ENCODE data around the gene DNAH3.
"Not testable (repeated sequence)": the region's sequence is repeated elsewhere in the genome, so short reads cannot be mapped to it uniquely, and the experiment has no call there.

Gene DNAH3

GRCh38 chr16:20997147-20997546, 153.5 kb downstream of the DNAH3 start:
- DNase-seq = no peak

- DNase-seq = no peak
Measured at GRCh38 chr16:20995711-20996110, 154.9 kb downstream of the DNAH3 start.

GRCh38 chr16:20989496-20990070, 161.1 kb downstream of the DNAH3 start:
- DNase-seq = not testable (repeated sequence)

GRCh38 chr16:20987049-20987448, 163.6 kb downstream of the DNAH3 start:
- no peak for DNase-seq

- DNase-seq = no peak
Measured at GRCh38 chr16:20984019-20984418, 166.6 kb downstream of the DNAH3 start.

- DNase-seq = no peak
Measured at GRCh38 chr16:20976576-20976975, 174.1 kb downstream of the DNAH3 start.

- DNase-seq = not testable (repeated sequence)
Measured at GRCh38 chr16:20973201-20973600, 177.4 kb downstream of the DNAH3 start.

GRCh38 chr16:20971401-20971800, 179.2 kb downstream of the DNAH3 start:
- DNase-seq = peak; percentile 11

- no peak for DNase-seq
Measured at GRCh38 chr16:20969386-20969785, 181.3 kb downstream of the DNAH3 start.

GRCh38 chr16:20968765-20969164, 181.9 kb downstream of the DNAH3 start:
- no peak for DNase-seq

- DNase-seq = no peak
Measured at GRCh38 chr16:20960899-20961298, 189.7 kb downstream of the DNAH3 start.

- DNase-seq = no peak
Measured at GRCh38 chr16:20957153-20957552, 193.5 kb downstream of the DNAH3 start.

- DNase-seq = peak; percentile 15
Measured at GRCh38 chr16:20956319-20956718, 194.3 kb downstream of the DNAH3 start.

- no peak for DNase-seq
Measured at GRCh38 chr16:20954574-20954973, 196.1 kb downstream of the DNAH3 start.

- peak; percentile 10 for DNase-seq
Measured at GRCh38 chr16:20952139-20952920, 198.3 kb downstream of the DNAH3 start.

GRCh38 chr16:20950294-20950693, 200.4 kb downstream of the DNAH3 start:
- DNase-seq = no peak

- no peak for DNase-seq
Measured at GRCh38 chr16:20949660-20950059, 201.0 kb downstream of the DNAH3 start.

- DNase-seq = no peak
Measured at GRCh38 chr16:20948444-20948843, 202.2 kb downstream of the DNAH3 start.

GRCh38 chr16:20946015-20946629, 204.5 kb downstream of the DNAH3 start:
- DNase-seq = no peak

GRCh38 chr16:20945575-20945875, 205.1 kb downstream of the DNAH3 start:
- DNase-seq = not testable (repeated sequence)

GRCh38 chr16:20944861-20945574, 205.6 kb downstream of the DNAH3 start:
- DNase-seq = no peak

- no peak for DNase-seq
Measured at GRCh38 chr16:20942256-20942655, 208.4 kb downstream of the DNAH3 start.

- no peak for DNase-seq
Measured at GRCh38 chr16:20941636-20941926, 209.1 kb downstream of the DNAH3 start.

All from right kidney (tissue), 1 donor.